SK-N-MC (cell line): ENCODE data around the gene C2orf49.

Source experiments
- EZH2 ChIP-seq: fragments of 200-600 bp; sonication (generic); IDR thresholded peaks from one replicate; pipeline ENCODE4 v1.6.1; 2017; ENCODE audit warnings: antibody characterized with exemption
- POLR2AphosphoS5 ChIP-seq: IDR thresholded peaks from 2 replicates; pipeline ENCODE4 v1.6.1; 2012; ENCODE audit warnings: mild to moderate bottlenecking, low read depth, low read length, borderline replicate concordance

GRCh38 chr2:105315314-105315713 is 22.0 kb upstream of the C2orf49 start:
- TF ChIP-seq EZH2: no peak
- TF ChIP-seq POLR2AphosphoS5: no peak
